GM18951 (cell line): ENCODE measurements around the gene CPEB1.

Source experiments
- POLR2A ChIP-seq: IDR thresholded peaks from 4 replicates; pipeline ENCODE4 v1.6.1; 2011; ENCODE audit warnings: mild to moderate bottlenecking; ENCODE audit not compliant: insufficient read length, insufficient read depth; ENCODE audit errors: extremely low read depth
- in situ Hi-C: fragments of 300-500 bp; cut with MboI; formaldehyde crosslinking; loops from one replicate; pipeline ENCODE4 v1.12.0; 2022; ENCODE audit warnings: low sequenced_read_pairs, mixed read lengths, inconsistent platforms; ENCODE audit not compliant: unreplicated experiment

CPEB1 gene

GRCh38 chr15:82556315-82557035 is 90.7 kb downstream of the CPEB1 start:
- in situ Hi-C loops = no loop called here

GRCh38 chr15:82554849-82555248 is 92.3 kb downstream of the CPEB1 start:
- in situ Hi-C loops = no loop called here
- TF ChIP-seq POLR2A = no peak

More at GRCh38 chr15:82556315-82557035, 90.7 kb downstream of the CPEB1 start:
- TF ChIP-seq POLR2A = no peak

GRCh38 chr15:82554351-82554750 is 92.8 kb downstream of the CPEB1 start:
- in situ Hi-C loops = no loop called here
- TF ChIP-seq POLR2A = no peak

- TF ChIP-seq POLR2A = no peak
- in situ Hi-C loops = no loop called here
Observed at GRCh38 chr15:82553846-82554245, 93.3 kb downstream of the CPEB1 start.

GRCh38 chr15:82552861-82553260 is 94.3 kb downstream of the CPEB1 start:
- in situ Hi-C loops = no loop called here
- no peak for TF ChIP-seq POLR2A

GRCh38 chr15:82551646-82552247 is 95.4 kb downstream of the CPEB1 start:
- no peak for TF ChIP-seq POLR2A
- in situ Hi-C loops = no loop called here

- in situ Hi-C loops = no loop called here
- TF ChIP-seq POLR2A = no peak
Observed at GRCh38 chr15:82549199-82549665, 97.9 kb downstream of the CPEB1 start.

GRCh38 chr15:82548700-82549099 is 98.5 kb downstream of the CPEB1 start:
- no peak for TF ChIP-seq POLR2A
- in situ Hi-C loops = no loop called here

GRCh38 chr15:82545478-82545877 is 101.7 kb downstream of the CPEB1 start:
- in situ Hi-C loops = no loop called here
- TF ChIP-seq POLR2A = no peak

- in situ Hi-C loops = no loop called here
- no peak for TF ChIP-seq POLR2A
Observed at GRCh38 chr15:82545002-82545401, 102.2 kb downstream of the CPEB1 start.

GRCh38 chr15:82544431-82544830 is 102.7 kb downstream of the CPEB1 start:
- in situ Hi-C loops = no loop called here
- no peak for TF ChIP-seq POLR2A

- in situ Hi-C loops = no loop called here
Observed at GRCh38 chr15:82543160-82543559, 104.0 kb downstream of the CPEB1 start.

GRCh38 chr15:82540984-82541431 is 106.2 kb downstream of the CPEB1 start:
- in situ Hi-C loops = no loop called here
- TF ChIP-seq POLR2A = no peak

More at GRCh38 chr15:82543160-82543559, 104.0 kb downstream of the CPEB1 start:
- no peak for TF ChIP-seq POLR2A
